HL-60 (cell line): ENCODE measurements around the gene INSIG1.

Experiments
- CTCF ChIP-seq: IDR thresholded peaks from one replicate; pipeline ENCODE4 v1.5.1; 2011; ENCODE audit warnings: low read length, control low read depth, inconsistent platforms; ENCODE audit not compliant: insufficient read depth
- GABPA ChIP-seq: IDR thresholded peaks from 2 replicates; pipeline ENCODE4 v1.6.1; 2012; ENCODE audit warnings: low read depth
- POLR2AphosphoS5 ChIP-seq: IDR thresholded peaks from 2 replicates; pipeline ENCODE4 v1.6.1; 2012; ENCODE audit warnings: low read depth
- REST ChIP-seq: IDR thresholded peaks from 2 replicates; pipeline ENCODE4 v1.6.1; 2012; ENCODE audit warnings: low read depth; ENCODE audit not compliant: insufficient replicate concordance

DNA sequence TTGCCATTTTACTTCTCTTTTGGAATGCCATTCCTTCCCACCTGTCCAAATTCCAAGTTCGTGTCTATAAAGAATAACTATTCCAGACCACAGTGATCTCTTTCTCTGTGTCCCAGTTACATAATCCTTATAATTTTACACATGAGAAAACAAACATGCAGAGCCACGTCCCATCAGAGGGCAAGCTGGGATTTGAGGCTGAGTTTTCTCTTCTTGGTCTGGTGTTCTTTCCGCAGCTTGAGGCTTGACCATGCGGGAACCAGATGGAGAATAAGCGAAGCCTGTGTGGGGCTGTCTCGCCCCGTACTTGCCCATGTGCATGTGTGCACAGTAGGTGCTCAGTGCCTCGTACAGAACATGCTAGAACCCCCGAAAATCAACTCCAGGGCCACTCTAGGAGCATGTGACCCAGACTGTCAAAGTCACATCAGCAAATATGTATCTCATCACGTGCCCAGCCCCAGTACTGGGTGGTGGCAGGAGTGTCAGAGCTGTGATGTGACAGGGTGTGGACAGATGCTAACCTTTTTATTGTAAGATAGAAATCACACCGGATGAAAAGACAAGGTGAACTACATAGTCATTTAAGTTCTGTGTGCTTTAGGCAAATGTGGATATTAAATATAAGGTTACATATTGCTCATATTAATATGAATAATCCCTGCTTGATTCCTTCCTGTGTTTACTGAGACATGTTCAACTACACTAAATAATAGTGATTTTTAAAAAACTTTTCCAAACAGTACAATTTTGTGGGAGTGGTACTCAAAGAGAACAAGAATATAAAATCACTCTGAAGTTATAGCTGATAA is 3.2 kb downstream of the INSIG1 start:
- TF ChIP-seq CTCF = no peak
- no peak for TF ChIP-seq GABPA
- no peak for TF ChIP-seq POLR2AphosphoS5
- TF ChIP-seq REST = no peak
